ENCODE data around the gene ZNF467.

DNA sequence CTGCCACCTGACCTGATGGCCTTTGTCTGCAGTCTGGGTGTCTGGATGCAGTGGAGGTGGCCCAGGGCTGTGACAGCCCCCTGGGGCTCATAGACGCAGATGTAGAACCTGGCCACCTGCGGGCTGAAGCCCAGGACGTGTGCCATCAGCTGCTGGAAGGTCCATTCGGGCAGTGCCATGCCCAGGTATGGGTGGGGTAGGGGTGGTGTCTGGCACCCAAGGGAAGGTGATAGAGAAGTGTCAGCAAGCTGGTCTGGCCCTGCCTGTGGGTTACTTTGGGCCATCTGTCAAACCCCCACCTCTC lies 6.1 kb upstream of the ZNF467 start:
- TF ChIP-seq, protein P1, sequence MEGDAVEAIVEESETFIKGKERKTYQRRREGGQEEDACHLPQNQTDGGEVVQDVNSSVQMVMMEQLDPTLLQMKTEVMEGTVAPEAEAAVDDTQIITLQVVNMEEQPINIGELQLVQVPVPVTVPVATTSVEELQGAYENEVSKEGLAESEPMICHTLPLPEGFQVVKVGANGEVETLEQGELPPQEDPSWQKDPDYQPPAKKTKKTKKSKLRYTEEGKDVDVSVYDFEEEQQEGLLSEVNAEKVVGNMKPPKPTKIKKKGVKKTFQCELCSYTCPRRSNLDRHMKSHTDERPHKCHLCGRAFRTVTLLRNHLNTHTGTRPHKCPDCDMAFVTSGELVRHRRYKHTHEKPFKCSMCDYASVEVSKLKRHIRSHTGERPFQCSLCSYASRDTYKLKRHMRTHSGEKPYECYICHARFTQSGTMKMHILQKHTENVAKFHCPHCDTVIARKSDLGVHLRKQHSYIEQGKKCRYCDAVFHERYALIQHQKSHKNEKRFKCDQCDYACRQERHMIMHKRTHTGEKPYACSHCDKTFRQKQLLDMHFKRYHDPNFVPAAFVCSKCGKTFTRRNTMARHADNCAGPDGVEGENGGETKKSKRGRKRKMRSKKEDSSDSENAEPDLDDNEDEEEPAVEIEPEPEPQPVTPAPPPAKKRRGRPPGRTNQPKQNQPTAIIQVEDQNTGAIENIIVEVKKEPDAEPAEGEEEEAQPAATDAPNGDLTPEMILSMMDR (IDR thresholded peaks at IDR 0.05), result no peak
- TF ChIP-seq ZFX (IDR thresholded peaks at IDR 0.05; ENCODE audit: borderline replicate concordance), result no peak

Data from 22Rv1 (cell line).